Effector memory CD4-positive, alpha-beta T cell (primary cell): Measurements from ENCODE around the gene GNB1.

ENCODE experiments used
- DNase-seq, 3 donors: peaks; one replicate each; pipeline ENCODE4 v3.0.0-alpha.2; 2020
- H3K27ac ChIP-seq: 2 replicates; pipeline ENCODE4 v1.7.0; 2013; ENCODE audit warnings: mild to moderate bottlenecking, low read length, moderate library complexity; ENCODE audit not compliant: insufficient read depth, poor library complexity, severe bottlenecking
- H3K27me3 ChIP-seq: replicated peaks from 2 replicates; pipeline ENCODE4 v1.7.0; 2013; ENCODE audit warnings: mild to moderate bottlenecking, low read length; ENCODE audit not compliant: insufficient read depth, control insufficient read depth, poor library complexity, severe bottlenecking
- H3K36me3 ChIP-seq: 2 replicates; pipeline ENCODE4 v1.7.0; 2013; ENCODE audit warnings: mild to moderate bottlenecking, low read length, moderate library complexity; ENCODE audit not compliant: control insufficient read depth, insufficient read depth
- H3K4me1 ChIP-seq: 2 replicates; pipeline ENCODE4 v1.7.0; 2013; ENCODE audit warnings: low read length, mild to moderate bottlenecking; ENCODE audit not compliant: control insufficient read depth, insufficient read depth, poor library complexity, severe bottlenecking
- H3K4me3 ChIP-seq: 2 replicates; pipeline ENCODE4 v1.7.0; 2013; ENCODE audit warnings: low read length, low read depth, mild to moderate bottlenecking; ENCODE audit not compliant: insufficient read depth, poor library complexity, severe bottlenecking
- H3K9me3 ChIP-seq: 2 replicates; pipeline ENCODE4 v1.7.0; 2013; ENCODE audit warnings: mild to moderate bottlenecking, low read length, moderate library complexity; ENCODE audit not compliant: control insufficient read depth

Gene GNB1

GRCh38 chr1:1916851-1917251 lies 26.0 kb upstream of the GNB1 start:
- Histone ChIP-seq H3K27ac (no peak overlapping the region), H3K4me1 (peaks cover 17% of the 10 kb centered on the region), H3K36me3 (no peaks in the 10 kb centered on the region), H3K27me3 (no peaks in the 10 kb centered on the region), H3K9me3 (no peaks in the 10 kb centered on the region), H3K4me3 (no peak overlapping the region)
- no peak for DNase-seq

- peaks cover 17% of the 10 kb centered on the region for H3K4me1 ChIP-seq
- no peak for DNase-seq
- H3K27ac ChIP-seq = no peak overlapping the region
- H3K4me3 ChIP-seq = no peak overlapping the region
- no peaks in the 10 kb centered on the region for H3K9me3 ChIP-seq
- H3K27me3 ChIP-seq = no peaks in the 10 kb centered on the region
- H3K36me3 ChIP-seq = no peaks in the 10 kb centered on the region
Measured at GRCh38 chr1:1915911-1916840, 25.3 kb upstream of the GNB1 start.

DNA sequence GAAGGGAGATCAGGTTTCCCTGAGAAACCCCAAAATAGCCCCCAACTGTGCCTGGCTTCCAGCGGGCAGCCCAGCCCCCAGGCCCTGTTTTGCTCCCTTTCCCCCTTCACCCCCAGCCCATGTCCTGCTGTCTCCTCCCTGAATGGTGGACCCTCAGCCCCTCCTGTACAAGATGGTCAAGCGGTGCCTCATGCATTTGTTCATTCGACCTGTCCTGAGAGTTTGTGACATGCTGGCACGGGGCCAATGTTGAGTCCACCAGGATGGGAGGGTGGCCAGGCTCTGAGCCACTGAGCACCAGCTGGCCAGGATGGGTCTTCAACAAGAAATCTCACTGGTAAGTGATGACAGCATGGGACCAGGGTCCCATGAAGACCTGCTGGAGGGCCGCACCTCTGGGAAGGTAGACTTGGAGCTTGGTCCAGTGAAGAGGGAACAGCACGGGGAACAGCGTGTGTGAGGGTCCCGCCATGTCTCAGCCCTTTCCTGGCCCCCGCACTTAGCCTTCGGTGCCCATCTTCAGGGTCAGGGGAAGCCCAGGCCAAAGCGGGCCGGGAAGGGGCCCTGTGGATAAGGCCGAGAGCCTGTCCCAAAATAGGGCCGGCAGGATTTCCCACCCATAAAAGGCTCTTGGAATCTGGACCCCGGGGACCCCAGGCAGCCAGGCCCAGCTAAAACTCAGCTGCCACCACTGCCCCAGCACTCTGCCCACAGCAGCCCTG lies 24.2 kb upstream of the GNB1 start, which contains the start of gene CALML6:
TSS of gene CALML6 (plus strand) at position 290 of the 722 bp plus-strand sequence. CDS start at position 311, 21 bp downstream.
- Histone ChIP-seq H3K27me3 (no peaks in the 10 kb centered on the region), H3K4me1 (peaks cover 17% of the 10 kb centered on the region), H3K27ac (no peak within 1 kb of the TSS), H3K9me3 (no peaks in the 10 kb centered on the region), H3K4me3 (no peak within 1 kb of the TSS), H3K36me3 (no peaks in the 10 kb centered on the region)
- DNase-seq = no peak

- no peaks in the 10 kb centered on the region for H3K9me3 ChIP-seq
- H3K4me1 ChIP-seq = peaks cover 12% of the 10 kb centered on the region
- no peaks in the 10 kb centered on the region for H3K27me3 ChIP-seq
- no peak for DNase-seq
- H3K36me3 ChIP-seq = no peaks in the 10 kb centered on the region
- H3K27ac ChIP-seq = no peak overlapping the region
- H3K4me3 ChIP-seq = no peak overlapping the region
Measured at GRCh38 chr1:1914101-1914970, 23.4 kb upstream of the GNB1 start.

DNA sequence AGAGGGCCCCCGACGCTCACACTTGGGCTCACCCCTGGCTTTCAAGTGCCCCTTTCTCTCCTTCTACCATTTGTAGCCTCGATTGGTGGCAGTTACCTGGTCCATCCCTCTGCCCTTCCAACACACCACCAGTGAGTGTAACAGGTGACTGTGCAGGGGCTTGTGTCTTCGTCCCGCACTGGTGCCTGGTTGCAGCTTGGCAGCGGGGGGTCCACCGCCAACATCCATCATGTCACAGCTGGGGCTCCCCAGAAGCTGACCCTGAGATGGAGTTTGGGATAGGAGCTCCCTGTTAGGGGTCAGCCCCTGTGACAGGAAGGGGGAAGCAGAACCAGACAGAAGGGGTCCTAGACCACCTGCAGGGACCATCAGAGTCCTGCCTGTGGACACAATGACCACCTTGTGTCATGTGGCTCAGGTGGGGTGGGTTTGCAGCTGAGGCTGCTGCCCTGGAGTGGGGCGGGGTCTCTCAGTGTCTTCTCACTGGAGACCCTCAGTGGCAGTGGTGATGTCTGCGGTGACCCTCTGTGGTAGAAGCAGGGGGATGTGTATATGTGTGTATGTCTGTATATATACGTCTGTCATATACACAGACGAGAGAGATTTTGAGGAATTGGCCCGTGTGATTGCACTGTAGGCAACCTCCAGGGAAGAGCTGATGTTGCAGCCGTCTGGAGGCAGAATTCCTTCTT lies 20.6 kb upstream of the GNB1 start:
- no peak for DNase-seq
- Histone ChIP-seq H3K27ac (no peak overlapping the region), H3K36me3 (no peaks in the 10 kb centered on the region), H3K27me3 (no peaks in the 10 kb centered on the region), H3K9me3 (no peaks in the 10 kb centered on the region), H3K4me1 (peaks cover 9% of the 10 kb centered on the region), H3K4me3 (no peak overlapping the region)

GRCh38 chr1:1910651-1911331 lies 19.9 kb upstream of the GNB1 start:
- Histone ChIP-seq H3K36me3 (no peaks in the 10 kb centered on the region), H3K4me3 (no peak overlapping the region), H3K4me1 (peaks cover 9% of the 10 kb centered on the region), H3K9me3 (no peaks in the 10 kb centered on the region), H3K27ac (no peak overlapping the region), H3K27me3 (no peaks in the 10 kb centered on the region)
- no peak for DNase-seq

DNA sequence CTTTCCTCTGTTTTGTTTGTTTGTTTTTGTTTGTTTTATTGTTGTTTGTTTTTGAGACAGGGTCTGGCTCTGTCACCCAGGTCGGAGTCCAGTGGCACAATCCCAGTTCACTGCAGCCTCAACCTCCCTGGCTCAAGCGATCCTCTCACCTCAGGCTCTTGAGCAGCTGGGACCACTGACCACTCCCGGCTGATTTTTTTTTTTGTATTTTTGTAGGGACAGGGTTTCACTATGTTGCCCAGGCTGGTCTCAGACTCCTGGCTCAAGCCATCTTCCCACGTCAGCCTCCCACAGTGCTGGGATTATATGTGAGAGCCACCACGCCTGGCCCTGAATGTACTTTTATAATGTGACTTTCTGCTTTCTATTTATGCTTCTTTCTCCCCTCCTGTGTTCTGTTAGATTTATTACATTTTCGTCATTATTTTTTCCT lies 19.2 kb upstream of the GNB1 start:
- no peak for DNase-seq
- Histone ChIP-seq H3K9me3 (no peaks in the 10 kb centered on the region), H3K27ac (no peak overlapping the region), H3K4me3 (no peak overlapping the region), H3K4me1 (peaks cover 9% of the 10 kb centered on the region), H3K27me3 (no peaks in the 10 kb centered on the region), H3K36me3 (no peaks in the 10 kb centered on the region)

GRCh38 chr1:1908506-1908791 lies 17.6 kb upstream of the GNB1 start:
- Histone ChIP-seq H3K4me1 (peaks cover 9% of the 10 kb centered on the region), H3K4me3 (peak overlapping the region; percentile 54), H3K36me3 (no peaks in the 10 kb centered on the region), H3K27ac (peak overlapping the region; percentile 82), H3K9me3 (no peaks in the 10 kb centered on the region), H3K27me3 (no peaks in the 10 kb centered on the region)
- no peak for DNase-seq
